Measurements from ENCODE around the gene KLC3.
A peak's percentile ranks its signal among the peaks of the same experiment; 100 is the strongest.
"Not testable (repeated sequence)": the region's sequence is repeated elsewhere in the genome, so short reads cannot be mapped to it uniquely, and the experiment has no call there.

KLC3 gene

GRCh38 chr19:45340232-45340898 is at the start of gene KLC3:
TSS of gene KLC3 (plus strand) at chr19:45340750. CDS start at chr19:45345542, 4,792 bp downstream.
- no peak for DNase-seq

GRCh38 chr19:45291834-45292233 is 48.7 kb upstream of the KLC3 start:
- no peak for DNase-seq

GRCh38 chr19:45293682-45294081 is 46.9 kb upstream of the KLC3 start:
- DNase-seq = no peak

- DNase-seq = no peak
These were observed 46.1 kb upstream of the KLC3 start for GRCh38 chr19:45294291-45295029.

GRCh38 chr19:45295873-45296272 is 44.7 kb upstream of the KLC3 start:
- DNase-seq = no peak

DNA sequence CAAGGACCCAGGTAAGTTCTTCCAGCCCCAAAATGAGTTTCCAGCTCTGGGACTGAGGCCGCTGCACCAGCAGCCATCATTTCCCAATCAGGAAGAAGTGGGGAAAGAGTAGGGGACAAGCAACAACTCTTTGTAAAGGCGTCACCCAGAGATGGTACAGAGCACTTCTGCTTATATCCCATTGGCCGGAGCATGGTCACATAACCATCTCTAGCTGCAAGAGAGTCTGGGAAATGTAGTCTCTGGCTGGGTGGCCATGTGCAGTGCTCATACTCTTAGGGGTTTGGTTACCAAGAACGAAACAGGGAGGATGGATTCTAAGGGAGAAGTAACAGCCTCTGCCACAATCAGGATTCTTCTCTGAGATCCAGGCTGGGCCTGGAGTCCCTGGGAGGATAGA is 44.2 kb upstream of the KLC3 start:
- DNase-seq = peak; percentile 40

GRCh38 chr19:45297674-45298073 is 42.9 kb upstream of the KLC3 start:
- DNase-seq = no peak

DNA sequence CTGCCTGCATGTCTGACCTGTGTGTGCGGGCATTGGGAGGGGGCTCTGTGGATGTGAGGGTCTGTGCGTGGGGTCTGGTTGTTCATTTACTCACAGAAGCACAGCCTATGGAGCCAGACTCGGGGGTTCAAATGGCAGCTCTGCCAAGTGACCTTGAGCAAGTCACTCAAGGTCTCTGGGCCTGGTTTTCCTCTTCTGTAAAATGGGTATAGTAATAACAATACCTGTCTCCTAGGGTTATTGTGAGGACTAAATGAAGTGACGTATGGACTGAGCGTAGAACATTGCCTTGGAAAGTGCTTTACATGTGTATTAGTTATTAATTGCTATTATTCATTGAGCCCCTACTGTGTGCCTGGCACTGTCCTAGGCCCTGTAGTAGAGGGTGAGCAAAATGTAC is 42.3 kb upstream of the KLC3 start:
- no peak for DNase-seq

- no peak for DNase-seq
These were observed 40.8 kb upstream of the KLC3 start for GRCh38 chr19:45299719-45300118.

DNA sequence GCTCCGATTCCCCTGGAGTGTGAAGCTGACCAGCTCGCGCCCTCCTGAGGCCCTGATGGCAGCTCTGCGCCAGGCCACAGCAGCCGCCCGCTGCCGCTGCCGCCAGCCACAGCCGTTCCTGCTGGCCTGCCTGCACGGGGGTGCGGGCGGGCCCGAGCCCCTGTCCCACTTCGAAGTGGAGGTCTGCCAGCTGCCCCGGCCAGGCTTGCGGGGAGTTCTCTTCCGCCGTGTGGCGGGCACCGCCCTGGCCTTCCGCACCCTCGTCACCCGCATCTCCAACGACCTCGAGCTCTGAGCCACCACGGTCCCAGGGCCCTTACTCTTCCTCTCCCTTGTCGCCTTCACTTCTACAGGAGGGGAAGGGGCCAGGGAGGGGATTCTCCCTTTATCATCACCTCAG is 38.1 kb upstream of the KLC3 start:
- no peak for DNase-seq

GRCh38 chr19:45303269-45304060 is 37.1 kb upstream of the KLC3 start:
- no peak for DNase-seq

DNA sequence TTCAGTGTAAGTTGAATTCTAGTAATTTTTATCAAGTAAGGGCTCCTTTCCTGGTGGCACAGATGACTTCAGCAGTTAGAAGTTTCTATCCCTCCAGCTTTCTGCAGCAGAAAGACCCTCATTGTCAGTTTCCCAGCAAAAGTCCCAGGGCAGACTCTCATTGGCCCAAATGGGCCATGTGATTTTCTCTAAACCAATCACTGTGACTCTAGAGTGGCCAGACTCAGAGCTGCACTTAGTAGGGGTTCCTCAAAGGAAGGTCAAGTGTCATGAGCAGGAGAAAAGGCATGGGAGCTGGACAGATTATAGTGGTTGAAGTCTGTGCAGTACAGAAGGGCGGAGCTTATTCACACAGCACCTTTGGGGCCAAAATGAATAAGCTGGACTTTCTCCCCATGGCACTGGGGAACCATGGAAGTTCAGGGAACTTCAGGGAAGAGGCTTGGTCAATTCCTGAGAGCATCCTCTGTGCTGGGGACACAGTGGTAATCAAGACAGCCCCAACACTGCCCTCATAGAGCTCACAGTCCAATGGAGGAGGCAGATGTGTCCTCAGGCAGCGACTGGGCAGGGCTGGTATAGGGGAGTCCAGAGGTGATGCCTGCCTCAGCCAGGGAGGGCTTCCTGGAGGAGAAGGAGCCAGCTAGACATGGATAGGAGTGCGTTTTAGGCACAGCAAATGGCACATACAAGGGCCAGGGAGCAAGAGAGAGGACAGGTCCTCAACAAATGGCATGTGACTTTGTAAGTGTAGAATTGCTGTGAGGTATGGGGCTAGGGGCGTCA is 36.2 kb upstream of the KLC3 start:
- no peak for DNase-seq

DNA sequence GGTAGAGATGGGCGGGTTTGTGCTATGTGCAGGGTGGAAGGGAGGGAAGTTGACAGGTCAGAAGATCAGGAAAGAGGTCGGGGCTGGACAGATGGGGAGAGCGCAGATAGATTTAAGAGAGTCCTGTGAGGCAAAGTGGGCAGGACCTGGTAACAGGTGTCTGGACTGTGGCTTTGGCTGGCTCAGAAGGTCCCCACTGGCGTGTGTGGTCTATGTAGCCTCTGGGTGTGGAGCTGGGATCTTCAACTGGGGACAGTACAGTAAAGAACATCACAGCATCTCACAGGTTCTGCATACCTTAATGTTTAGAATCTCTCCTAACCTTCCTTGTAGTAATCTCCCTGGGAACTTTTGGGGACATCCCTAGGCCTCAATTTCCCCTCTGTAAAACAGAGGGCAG is 35.5 kb upstream of the KLC3 start:
- DNase-seq = no peak

- DNase-seq = no peak
These were observed 35.1 kb upstream of the KLC3 start for GRCh38 chr19:45305421-45305820.

- DNase-seq = no peak
These were observed 34.5 kb upstream of the KLC3 start for GRCh38 chr19:45306040-45306439.

DNA sequence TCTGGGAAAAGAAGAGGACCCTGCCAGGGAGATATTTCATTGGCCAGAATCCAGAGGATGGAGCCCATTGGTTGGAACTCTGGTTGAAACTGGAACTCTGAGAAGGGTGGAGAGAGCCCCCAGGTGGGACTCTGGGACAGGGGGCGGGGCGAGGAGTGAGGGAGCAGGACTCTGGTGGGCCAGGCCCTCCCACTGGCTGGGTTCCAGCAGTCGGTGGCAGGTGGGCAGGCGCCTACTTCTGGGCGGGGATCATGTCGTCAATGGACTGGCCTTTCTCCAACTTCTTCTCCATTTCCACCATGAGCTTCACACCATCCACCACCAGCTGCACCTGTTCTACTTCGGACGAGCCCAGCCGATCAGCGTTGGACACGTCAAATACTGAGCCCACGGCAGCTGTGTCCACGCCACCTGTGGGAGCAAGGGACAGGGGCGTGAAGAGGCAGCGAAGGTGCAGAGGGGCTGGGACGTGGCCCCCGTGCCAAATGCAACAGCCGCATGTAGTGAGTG is 34.0 kb upstream of the KLC3 start:
- DNase-seq = no peak

- DNase-seq = no peak
These were observed 33.2 kb upstream of the KLC3 start for GRCh38 chr19:45307361-45307760.

DNA sequence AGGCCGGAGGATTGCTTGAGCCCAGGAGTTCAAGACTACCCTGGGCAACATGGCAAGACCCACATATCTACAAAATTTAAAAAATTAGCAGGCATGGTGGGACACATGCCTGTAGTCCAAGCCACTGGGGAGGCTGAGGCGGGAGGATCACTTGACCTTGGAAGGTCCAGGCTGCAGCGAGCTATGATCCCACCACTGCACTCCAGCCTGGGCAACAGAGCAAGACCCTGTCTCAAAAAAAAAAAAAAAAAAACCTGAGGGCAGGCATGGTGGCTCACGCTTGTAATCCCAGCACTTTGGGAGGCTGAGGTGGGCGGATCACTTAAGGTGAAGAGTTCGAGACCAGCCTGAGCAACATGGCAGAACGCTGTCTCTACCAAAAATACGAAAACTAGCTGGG is 31.2 kb upstream of the KLC3 start:
- not testable (repeated sequence) for DNase-seq

GRCh38 chr19:45311621-45312020 is 28.9 kb upstream of the KLC3 start:
- DNase-seq = peak; percentile 31

- not testable (repeated sequence) for DNase-seq
These were observed 28.3 kb upstream of the KLC3 start for GRCh38 chr19:45312285-45312684.

- no peak for DNase-seq
These were observed 25.8 kb upstream of the KLC3 start for GRCh38 chr19:45314708-45315245.

GRCh38 chr19:45315304-45315703 is 25.2 kb upstream of the KLC3 start:
- DNase-seq = no peak

All from suppressor macrophage treated with lipopolysaccharide for 4 hours (primary cell).